ENCODE data around the gene FIP1L1.

DNA sequence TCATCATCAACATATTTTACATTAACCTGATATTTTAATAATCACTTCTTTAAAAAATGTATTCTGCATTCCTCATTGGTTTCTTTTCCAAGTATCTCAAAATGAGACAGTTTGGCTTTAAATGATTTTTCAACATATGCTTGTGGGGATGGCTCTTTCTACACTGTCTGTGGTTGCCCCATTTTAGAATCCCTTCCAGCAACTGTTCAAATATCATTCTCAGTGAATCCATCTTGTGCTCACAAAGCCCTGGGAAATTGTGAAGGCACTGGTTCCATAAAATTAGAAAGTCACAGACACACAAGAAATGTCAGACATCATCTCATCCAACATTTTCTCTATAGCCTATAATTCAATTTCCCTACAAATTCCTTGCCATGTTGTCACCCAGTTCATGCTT is 110.3 kb downstream of the FIP1L1 start:
- TF ChIP-seq, protein P1, sequence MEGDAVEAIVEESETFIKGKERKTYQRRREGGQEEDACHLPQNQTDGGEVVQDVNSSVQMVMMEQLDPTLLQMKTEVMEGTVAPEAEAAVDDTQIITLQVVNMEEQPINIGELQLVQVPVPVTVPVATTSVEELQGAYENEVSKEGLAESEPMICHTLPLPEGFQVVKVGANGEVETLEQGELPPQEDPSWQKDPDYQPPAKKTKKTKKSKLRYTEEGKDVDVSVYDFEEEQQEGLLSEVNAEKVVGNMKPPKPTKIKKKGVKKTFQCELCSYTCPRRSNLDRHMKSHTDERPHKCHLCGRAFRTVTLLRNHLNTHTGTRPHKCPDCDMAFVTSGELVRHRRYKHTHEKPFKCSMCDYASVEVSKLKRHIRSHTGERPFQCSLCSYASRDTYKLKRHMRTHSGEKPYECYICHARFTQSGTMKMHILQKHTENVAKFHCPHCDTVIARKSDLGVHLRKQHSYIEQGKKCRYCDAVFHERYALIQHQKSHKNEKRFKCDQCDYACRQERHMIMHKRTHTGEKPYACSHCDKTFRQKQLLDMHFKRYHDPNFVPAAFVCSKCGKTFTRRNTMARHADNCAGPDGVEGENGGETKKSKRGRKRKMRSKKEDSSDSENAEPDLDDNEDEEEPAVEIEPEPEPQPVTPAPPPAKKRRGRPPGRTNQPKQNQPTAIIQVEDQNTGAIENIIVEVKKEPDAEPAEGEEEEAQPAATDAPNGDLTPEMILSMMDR (IDR thresholded peaks at IDR 0.05; ENCODE audit: low read depth, low read length, poor library complexity, severe bottlenecking) = no peak
- no peak for TF ChIP-seq EZH2phosphoT487 (IDR thresholded peaks at IDR 0.05; ENCODE audit: borderline replicate concordance, low read length)
